SK-N-SH treated with all-trans-retinoic acid at 6 μM for 48 hours (cell line): Measurements from ENCODE around the gene PRR14L.

Source experiments
- ATAC-seq: fragments of 200-7000 bp; cut with Tn5 transposase; 3 replicates; pipeline ENCODE4 v1.9.1; 2020; ENCODE audit warnings: mild to moderate bottlenecking, moderate library complexity
- ARNTL ChIP-seq: fragments of 450-650 bp; formaldehyde crosslinking; IDR thresholded peaks from 2 replicates; pipeline ENCODE4 v1.5.0; 2020; ENCODE audit warnings: low read depth, mild to moderate bottlenecking, moderate library complexity, borderline replicate concordance
- BACH2 ChIP-seq: fragments of 250-450 bp; sonication (Bioruptor Pico); IDR thresholded peaks from 2 replicates; pipeline ENCODE4 v1.9.0; 2021; ENCODE audit warnings: mild to moderate bottlenecking, borderline replicate concordance
- CREB5 ChIP-seq: fragments of 250-450 bp; sonication (Bioruptor Pico); IDR thresholded peaks from 2 replicates; pipeline ENCODE4 v1.5.1; 2020; ENCODE audit warnings: low read depth, mild to moderate bottlenecking, moderate library complexity
- CSRNP3 ChIP-seq: fragments of 250-450 bp; sonication (Bioruptor Pico); IDR thresholded peaks from 2 replicates; pipeline ENCODE4 v1.5.1; 2021; ENCODE audit warnings: mild to moderate bottlenecking, moderate library complexity
- ESRRG ChIP-seq: fragments of 250-450 bp; sonication (Bioruptor Pico); IDR thresholded peaks from 2 replicates; pipeline ENCODE4 v1.6.1; 2021; ENCODE audit warnings: mild to moderate bottlenecking
- GLIS3 ChIP-seq: fragments of 250-450 bp; sonication (Bioruptor Pico); IDR thresholded peaks from 2 replicates; pipeline ENCODE4 v1.5.0; 2020; ENCODE audit warnings: mild to moderate bottlenecking, moderate library complexity
- ISL1 ChIP-seq: fragments of 250-450 bp; sonication (Bioruptor Pico); IDR thresholded peaks from 2 replicates; pipeline ENCODE4 v2.1.2; 2022; ENCODE audit warnings: mild to moderate bottlenecking, moderate library complexity
- OSR1 ChIP-seq: fragments of 250-450 bp; sonication (Bioruptor Pico); IDR thresholded peaks from 2 replicates; pipeline ENCODE4 v1.8.0; 2022; ENCODE audit warnings: moderate library complexity, mild to moderate bottlenecking, inconsistent platforms
- PATZ1 ChIP-seq: fragments of 250-450 bp; sonication (Bioruptor Pico); IDR thresholded peaks from 2 replicates; pipeline ENCODE4 v1.8.0; 2020; ENCODE audit warnings: mild to moderate bottlenecking, moderate library complexity, borderline replicate concordance
- POU6F1 ChIP-seq: fragments of 250-450 bp; sonication (Bioruptor Pico); IDR thresholded peaks from 2 replicates; pipeline ENCODE4 v1.8.0; 2021; ENCODE audit warnings: low read depth, mild to moderate bottlenecking, moderate library complexity, borderline replicate concordance
- PPARA ChIP-seq: fragments of 250-450 bp; sonication (Bioruptor Pico); IDR thresholded peaks from 2 replicates; pipeline ENCODE4 v1.5.0; 2020; ENCODE audit warnings: mild to moderate bottlenecking, borderline replicate concordance
- RARB ChIP-seq: fragments of 250-450 bp; sonication (Bioruptor Pico); IDR thresholded peaks from 2 replicates; pipeline ENCODE4 v1.8.0; 2021; ENCODE audit warnings: mild to moderate bottlenecking, moderate library complexity
- SNAI2 ChIP-seq: fragments of 250-450 bp; sonication (Bioruptor Pico); IDR thresholded peaks from 2 replicates; pipeline ENCODE4 v1.5.0; 2020; ENCODE audit warnings: mild to moderate bottlenecking, moderate library complexity
- TCF4 ChIP-seq: fragments of 250-450 bp; sonication (Bioruptor Pico); IDR thresholded peaks from 2 replicates; pipeline ENCODE4 v1.8.0; 2021; ENCODE audit warnings: mild to moderate bottlenecking, moderate library complexity, borderline replicate concordance
- ZC3H10 ChIP-seq: fragments of 250-450 bp; sonication (Bioruptor Pico); IDR thresholded peaks from 2 replicates; pipeline ENCODE4 v1.5.1; 2021; ENCODE audit warnings: mild to moderate bottlenecking, moderate library complexity
- ZFP3 ChIP-seq: fragments of 250-450 bp; sonication (Bioruptor Pico); IDR thresholded peaks from 2 replicates; pipeline ENCODE4 v1.5.0; 2020; ENCODE audit warnings: mild to moderate bottlenecking, moderate library complexity
- ZFP30 ChIP-seq: fragments of 450-650 bp; formaldehyde crosslinking; IDR thresholded peaks from 2 replicates; pipeline ENCODE4 v1.5.0; 2022; ENCODE audit warnings: mild to moderate bottlenecking, moderate library complexity
- ZNF70 ChIP-seq: fragments of 450-650 bp; formaldehyde crosslinking; IDR thresholded peaks from 2 replicates; pipeline ENCODE4 v1.5.0; 2020; ENCODE audit warnings: mild to moderate bottlenecking, moderate library complexity
- ZNF8 ChIP-seq: fragments of 450-650 bp; formaldehyde crosslinking; IDR thresholded peaks from 2 replicates; pipeline ENCODE4 v1.5.0; 2020; ENCODE audit warnings: mild to moderate bottlenecking, moderate library complexity
- TF ChIP-seq, protein P1 (sequence below): fragments of 250-450 bp; sonication (Bioruptor Pico); IDR thresholded peaks from 2 replicates; pipeline ENCODE4 v1.5.0; 2020; ENCODE audit warnings: mild to moderate bottlenecking, moderate library complexity

The PRR14L gene

DNA sequence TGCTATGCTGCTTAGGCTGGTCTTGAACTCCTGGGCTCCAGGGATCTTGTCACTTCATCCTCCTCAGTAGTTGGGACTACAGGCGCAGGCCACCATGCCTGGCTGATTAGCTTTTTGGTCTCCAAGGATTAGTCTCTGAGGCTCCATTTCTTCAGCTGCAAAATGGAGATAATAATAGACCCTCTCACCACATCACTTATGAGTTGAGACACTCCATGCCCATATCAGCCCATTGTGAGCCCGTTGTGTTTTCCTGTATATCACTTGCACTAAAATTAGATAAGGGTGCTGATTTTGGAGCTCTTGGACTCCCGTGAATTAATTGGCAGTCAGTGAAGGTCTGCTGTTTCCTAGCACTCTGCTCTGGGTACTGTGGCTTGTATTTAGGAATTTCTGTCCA lies 39.9 kb upstream of the PRR14L start:
- TF ChIP-seq OSR1 (no peak), GLIS3 (CRISPR knock-in tag) (no peak), PPARA (CRISPR knock-in tag) (no peak), SNAI2 (CRISPR knock-in tag) (no peak), RARB (CRISPR knock-in tag) (no peak), CSRNP3 (CRISPR knock-in tag) (no peak), PATZ1 (CRISPR knock-in tag) (no peak), ZFP30 (no peak), ARNTL (CRISPR knock-in tag) (no peak), ZNF8 (no peak), ZFP3 (CRISPR knock-in tag) (no peak), ZC3H10 (CRISPR knock-in tag) (no peak), CREB5 (no peak), ISL1 (CRISPR knock-in tag) (no peak), POU6F1 (CRISPR knock-in tag) (no peak), ESRRG (CRISPR knock-in tag) (no peak), TCF4 (no peak)
- TF ChIP-seq, protein P1, sequence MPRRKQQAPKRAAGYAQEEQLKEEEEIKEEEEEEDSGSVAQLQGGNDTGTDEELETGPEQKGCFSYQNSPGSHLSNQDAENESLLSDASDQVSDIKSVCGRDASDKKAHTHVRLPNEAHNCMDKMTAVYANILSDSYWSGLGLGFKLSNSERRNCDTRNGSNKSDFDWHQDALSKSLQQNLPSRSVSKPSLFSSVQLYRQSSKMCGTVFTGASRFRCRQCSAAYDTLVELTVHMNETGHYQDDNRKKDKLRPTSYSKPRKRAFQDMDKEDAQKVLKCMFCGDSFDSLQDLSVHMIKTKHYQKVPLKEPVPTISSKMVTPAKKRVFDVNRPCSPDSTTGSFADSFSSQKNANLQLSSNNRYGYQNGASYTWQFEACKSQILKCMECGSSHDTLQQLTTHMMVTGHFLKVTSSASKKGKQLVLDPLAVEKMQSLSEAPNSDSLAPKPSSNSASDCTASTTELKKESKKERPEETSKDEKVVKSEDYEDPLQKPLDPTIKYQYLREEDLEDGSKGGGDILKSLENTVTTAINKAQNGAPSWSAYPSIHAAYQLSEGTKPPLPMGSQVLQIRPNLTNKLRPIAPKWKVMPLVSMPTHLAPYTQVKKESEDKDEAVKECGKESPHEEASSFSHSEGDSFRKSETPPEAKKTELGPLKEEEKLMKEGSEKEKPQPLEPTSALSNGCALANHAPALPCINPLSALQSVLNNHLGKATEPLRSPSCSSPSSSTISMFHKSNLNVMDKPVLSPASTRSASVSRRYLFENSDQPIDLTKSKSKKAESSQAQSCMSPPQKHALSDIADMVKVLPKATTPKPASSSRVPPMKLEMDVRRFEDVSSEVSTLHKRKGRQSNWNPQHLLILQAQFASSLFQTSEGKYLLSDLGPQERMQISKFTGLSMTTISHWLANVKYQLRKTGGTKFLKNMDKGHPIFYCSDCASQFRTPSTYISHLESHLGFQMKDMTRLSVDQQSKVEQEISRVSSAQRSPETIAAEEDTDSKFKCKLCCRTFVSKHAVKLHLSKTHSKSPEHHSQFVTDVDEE (CRISPR knock-in tag) = no peak
- TF ChIP-seq, all 23 proteins: peak for 0
- ATAC-seq = no peak

- TF ChIP-seq ZNF70 (CRISPR knock-in tag) (no peak), POU6F1 (CRISPR knock-in tag) (no peak), ZFP30 (no peak), CSRNP3 (CRISPR knock-in tag) (no peak), ARNTL (CRISPR knock-in tag) (no peak), BACH2 (CRISPR knock-in tag) (no peak), GLIS3 (CRISPR knock-in tag) (no peak), PPARA (CRISPR knock-in tag) (no peak), ISL1 (CRISPR knock-in tag) (no peak)
- no peak for ATAC-seq
These were observed 26.3 kb upstream of the PRR14L start for GRCh38 chr22:31776231-31776630.
